GM12878 (cell line): ENCODE data around the gene LSR. TPM values are rescaled to one million over a fixed set of nuclear protein-coding genes. Genes with fewer than 3 reads are reported as not detected.
A peak's percentile ranks its signal among the peaks of the same experiment; 100 is the strongest.

Experiments used
- BCL3 ChIP-seq: IDR thresholded peaks from 2 replicates; pipeline ENCODE4 v1.6.1; 2011; ENCODE audit warnings: borderline replicate concordance, low read depth, mild to moderate bottlenecking, moderate library complexity, low read length; ENCODE audit not compliant: insufficient read depth, poor library complexity, severe bottlenecking
- CBX3 ChIP-seq: fragments of 200-600 bp; sonication (generic); IDR thresholded peaks from 2 replicates; pipeline ENCODE4 v1.6.1; 2016; ENCODE audit warnings: low read depth, borderline replicate concordance
- CBX5 ChIP-seq: sonication (generic); IDR thresholded peaks from 2 replicates; pipeline ENCODE4 v1.6.1; 2016; ENCODE audit warnings: low read depth, moderate library complexity, mild to moderate bottlenecking, inconsistent platforms
- FOXK2 ChIP-seq: fragments of 450-650 bp; IDR thresholded peaks from 2 replicates; pipeline ENCODE4 v1.6.1; 2017; ENCODE audit warnings: mild to moderate bottlenecking, moderate library complexity
- GATAD2B ChIP-seq: fragments of 450-650 bp; conservative IDR thresholded peaks from 2 replicates; pipeline ENCODE4 v1.6.1; 2017; ENCODE audit warnings: low read depth, mild to moderate bottlenecking, moderate library complexity
- HDAC2 ChIP-seq: fragments of 200-600 bp; sonication (generic); IDR thresholded peaks from 2 replicates; pipeline ENCODE4 v1.6.1; 2017
- HDAC6 ChIP-seq: fragments of 200-600 bp; sonication (generic); IDR thresholded peaks from one replicate; pipeline ENCODE4 v1.8.0; 2017; ENCODE audit warnings: antibody characterized with exemption; ENCODE audit not compliant: unreplicated experiment
- KDM1A ChIP-seq: fragments of 200-600 bp; sonication (generic); IDR thresholded peaks from 2 replicates; pipeline ENCODE4 v1.6.1; 2016; ENCODE audit warnings: borderline replicate concordance
- MLLT1 ChIP-seq: fragments of 450-650 bp; IDR thresholded peaks from 2 replicates; pipeline ENCODE4 v1.6.1; 2016; ENCODE audit warnings: mild to moderate bottlenecking
- MTA2 ChIP-seq: fragments of 450-650 bp; IDR thresholded peaks from 2 replicates; pipeline ENCODE4 v1.6.1; 2016; ENCODE audit warnings: low read depth, mild to moderate bottlenecking, moderate library complexity
- NBN ChIP-seq: fragments of 450-650 bp; IDR thresholded peaks from 2 replicates; pipeline ENCODE4 v1.6.1; 2016
- NR2C1 ChIP-seq: fragments of 450-650 bp; IDR thresholded peaks from 2 replicates; pipeline ENCODE4 v1.6.1; 2017; ENCODE audit warnings: antibody characterized with exemption, mild to moderate bottlenecking, moderate library complexity
- NRF1 ChIP-seq: conservative IDR thresholded peaks from 2 replicates; pipeline ENCODE4 v1.6.1; 2011; ENCODE audit warnings: mild to moderate bottlenecking, low read depth, low read length, improper control_type of control experiment
- POLR2AphosphoS5 ChIP-seq: IDR thresholded peaks from 2 replicates; pipeline ENCODE4 v1.6.1; 2011; ENCODE audit warnings: mild to moderate bottlenecking, low read length, inconsistent platforms
- POU2F2 ChIP-seq: IDR thresholded peaks from 3 replicates; pipeline ENCODE4 v1.6.1; 2011; ENCODE audit warnings: low read depth, mild to moderate bottlenecking, low read length, borderline replicate concordance
- RAD51 ChIP-seq: fragments of 450-650 bp; IDR thresholded peaks from 2 replicates; pipeline ENCODE4 v1.6.1; 2016; ENCODE audit warnings: moderate library complexity, mild to moderate bottlenecking, inconsistent platforms
- RUNX3 ChIP-seq: IDR thresholded peaks from 2 replicates; pipeline ENCODE4 v1.6.1; 2012; ENCODE audit warnings: low read length, inconsistent platforms
- SIX5 ChIP-seq: IDR thresholded peaks from 2 replicates; pipeline ENCODE4 v1.6.1; 2011; ENCODE audit warnings: mild to moderate bottlenecking, low read depth, low read length, moderate library complexity; ENCODE audit not compliant: severe bottlenecking
- SREBF2 ChIP-seq: IDR thresholded peaks from 2 replicates; pipeline ENCODE4 v1.6.1; 2012; ENCODE audit warnings: mild to moderate bottlenecking, low read length
- TARDBP ChIP-seq: IDR thresholded peaks from 2 replicates; pipeline ENCODE4 v1.6.1; 2016; ENCODE audit warnings: borderline replicate concordance
- ZBTB11 ChIP-seq: fragments of 450-650 bp; formaldehyde crosslinking; IDR thresholded peaks from 2 replicates; pipeline ENCODE4 v1.5.0; 2022; ENCODE audit warnings: mild to moderate bottlenecking, missing genetic modification characterization
- ZBTB33 ChIP-seq: fragments of 450-650 bp; IDR thresholded peaks from 2 replicates; pipeline ENCODE4 v1.6.1; 2017; ENCODE audit warnings: mild to moderate bottlenecking
- ZNF622 ChIP-seq: fragments of 450-650 bp; IDR thresholded peaks from 2 replicates; pipeline ENCODE4 v1.6.1; 2017; ENCODE audit warnings: mild to moderate bottlenecking, inconsistent platforms
- ZSCAN29 ChIP-seq: fragments of 450-650 bp; IDR thresholded peaks from 2 replicates; pipeline ENCODE4 v1.6.1; 2017; ENCODE audit warnings: mild to moderate bottlenecking, moderate library complexity
- polyA plus RNA-seq, 11 experiments: library from polyadenylated mRNA; depleted of rRNA in 4 of 11; unstranded in 6 of 11; stranded (reverse) in 5 of 11; fragments of >200 nt; fragmentation: Nextera tagmentation in 4 of 11; fragmentation: Illumina TruSeq in 1 of 11; extraction: Ambion mirVana in 4 of 11; extraction: Trizol in 1 of 11; gene quantifications; 1 replicate in 1 of 11; 2 replicates in 10 of 11; pipeline versions ENCODE4 v1.2.1 to v1.2.3, GENCODE V29; 2011 to 2016; ENCODE audit warnings: inconsistent platforms in 2 of 11, missing spikeins in 2 of 11, low read depth in 1 of 11
- total RNA-seq, 4 experiments: library from RNA; depleted of rRNA in 3 of 4; stranded (reverse); fragments of >200 nt in 3 of 4; fragmentation: Illumina TruSeq in 1 of 4; extraction: Trizol in 1 of 4; gene quantifications; 2 replicates each; pipeline versions ENCODE4 v1.2.1 to v1.2.3, GENCODE V29; 2013 to 2021

The LSR gene
- total and polyA plus RNA-seq, 10 of the 15 experiments (the other 5 are each of a cell fraction or from before 2014, with no cell fraction given) = 0.26 to 53.9 (median 26.3) TPM

- TF ChIP-seq BCL3 (no peak), ZBTB11 (CRISPR knock-in tag) (no peak), SREBF2 (no peak), KDM1A (no peak), GATAD2B (peak; percentile 74), TARDBP (no peak), HDAC6 (no peak), NR2C1 (no peak), FOXK2 (no peak), MTA2 (peak; percentile 86), NBN (peak; percentile 50; the same call in 1 of the 2 replicates), SIX5 (no peak), NRF1 (no peak), POLR2AphosphoS5 (0 out of 2 replicates have a peak, but pooled peaks have one; percentile 43), MLLT1 (no peak), ZBTB33 (no peak), RAD51 (peak; percentile 87), RUNX3 (peak; percentile 39), CBX3 (no peak), POU2F2 (peak; percentile 55; the same call in 1 of the 3 replicates), HDAC2 (no peak), CBX5 (no peak), ZSCAN29 (no peak), ZNF622 (no peak)
Observed at GRCh38 chr19:35213663-35214632, 34.9 kb upstream of the LSR start (continued).
